ENCODE results near the gene MMEL1.

DNA sequence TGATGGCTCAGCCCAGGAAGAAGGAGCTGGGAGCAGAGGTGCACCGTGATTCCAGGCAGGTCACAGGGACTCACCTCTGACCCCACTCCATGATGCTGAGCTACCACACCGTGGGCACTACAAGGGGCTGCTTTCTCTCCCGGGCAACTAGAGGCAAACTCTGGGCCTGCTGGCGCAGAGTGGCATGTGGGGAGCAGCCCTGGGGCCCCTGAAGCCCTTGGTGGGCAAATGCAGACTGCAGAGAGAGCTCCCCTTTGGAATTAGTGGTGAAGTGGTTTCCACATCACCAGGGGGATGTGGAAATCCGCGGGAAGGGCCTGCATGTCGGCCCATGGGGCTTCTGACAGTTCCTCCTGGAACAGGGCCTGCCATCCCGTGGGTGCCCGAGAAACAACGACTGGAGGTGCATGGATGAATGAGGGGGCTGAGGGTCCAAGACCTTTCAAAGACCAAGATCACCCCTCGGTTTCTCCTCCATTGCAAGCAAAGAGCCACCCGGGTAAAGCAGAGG, 11.8 kb upstream of the MMEL1 start:
- TF ChIP-seq FOXM1 (IDR thresholded peaks at IDR 0.05; ENCODE audit: borderline replicate concordance) (no peak), BHLHE40 (IDR thresholded peaks at IDR 0.05; ENCODE audit: borderline replicate concordance) (no peak)

Measured in HEK293T (cell line).